Measurements from ENCODE around the gene HTD2. TPM values are rescaled to one million over a fixed set of nuclear protein-coding genes. Genes with fewer than 3 reads are reported as not detected.

HTD2 gene
- total RNA-seq, 1 experiment from 2014 or later, result 13.5 TPM

- Histone ChIP-seq H3K9me3 (ENCODE audit: control insufficient read depth in 1 of 2, insufficient read depth in 1 of 2, low read depth in 1 of 2, low read length in 2 of 2) (no peaks in the 10 kb centered on the region), H3K9ac (ENCODE audit: low read length) (no peak overlapping the region), H3K27me3 (ENCODE audit: insufficient read depth, low read length) (no peaks in the 10 kb centered on the region), H3K36me3 (ENCODE audit: control insufficient read depth in 1 of 2, insufficient read depth in 2 of 2, low read length in 2 of 2) (peaks cover 0 to 3% of the 10 kb centered on the region in 2 experiments; a peak in 2 of 4 replicates), H3K4me3 (replicated peaks in 1 of 2; ENCODE audit: low read depth in 1 of 2, low read length in 2 of 2) (no peak overlapping the region), H4K20me1 (ENCODE audit: insufficient read depth) (no peaks in the 10 kb centered on the region), H3K9me2 (ENCODE audit: insufficient read depth) (no peaks in the 10 kb centered on the region), H3K4me1 (ENCODE audit: control insufficient read depth in 1 of 2, insufficient read depth in 2 of 2, low read length in 2 of 2) (no peaks in the 10 kb centered on the region), H3K4me2 (ENCODE audit: low read length) (no peak overlapping the region), H3K79me2 (ENCODE audit: insufficient read depth, low read length) (no peaks in the 10 kb centered on the region), H2AFZ (ENCODE audit: low read depth, low read length, poor library complexity, severe bottlenecking) (no peak overlapping the region), H3K27ac (ENCODE audit: low read depth, low read length) (no peak overlapping the region)
- CTCF ChIA-PET, result no interaction called here
- no peak for DNase-seq (ENCODE audit: low read depth, low spot score)
- no peak for ATAC-seq
- intact Hi-C loops (cut with micrococcal nuclease), result no loop called here
- POLR2A ChIA-PET, result no interaction called here
- TF ChIP-seq JUND (IDR thresholded peaks at IDR 0.05) (no peak), ZBTB33 (IDR thresholded peaks at IDR 0.05; ENCODE audit: extremely low read depth, insufficient replicate concordance, low read length) (no peak), EGR1 (IDR thresholded peaks at IDR 0.05; ENCODE audit: low read depth) (no peak), CEBPB (IDR thresholded peaks at IDR 0.05; ENCODE audit: low read depth) (no peak), ELF1 (IDR thresholded peaks at IDR 0.05; ENCODE audit: borderline replicate concordance, low read depth) (no peak), CBX3 (IDR thresholded peaks at IDR 0.05; ENCODE audit: low read depth) (no peak), SRF (IDR thresholded peaks at IDR 0.05; ENCODE audit: low read depth) (no peak), EZH2 (IDR thresholded peaks at IDR 0.05) (no peak), SP1 (IDR thresholded peaks at IDR 0.05; ENCODE audit: low read depth) (no peak), FOSL1 (IDR thresholded peaks at IDR 0.05; ENCODE audit: low read depth) (no peak), RAD21 (IDR thresholded peaks at IDR 0.05; ENCODE audit: low read depth) (no peak), YY1 (IDR thresholded peaks at IDR 0.05; ENCODE audit: extremely low read depth, insufficient replicate concordance, low read depth, low read length) (no peak), TCF7L2 (IDR thresholded peaks at IDR 0.05; ENCODE audit: borderline replicate concordance, extremely low read depth, insufficient read depth, insufficient read length) (no peak), POLR2A (IDR thresholded peaks at IDR 0.05; ENCODE audit: borderline replicate concordance, extremely low read depth, insufficient read depth, insufficient read length) (no peak), POLR2AphosphoS5 (IDR thresholded peaks at IDR 0.05; ENCODE audit: low read depth, low read length) (no peak), MAX (IDR thresholded peaks at IDR 0.05) (no peak), ZFX (IDR thresholded peaks at IDR 0.05) (no peak)
- TF ChIP-seq, protein P1, sequence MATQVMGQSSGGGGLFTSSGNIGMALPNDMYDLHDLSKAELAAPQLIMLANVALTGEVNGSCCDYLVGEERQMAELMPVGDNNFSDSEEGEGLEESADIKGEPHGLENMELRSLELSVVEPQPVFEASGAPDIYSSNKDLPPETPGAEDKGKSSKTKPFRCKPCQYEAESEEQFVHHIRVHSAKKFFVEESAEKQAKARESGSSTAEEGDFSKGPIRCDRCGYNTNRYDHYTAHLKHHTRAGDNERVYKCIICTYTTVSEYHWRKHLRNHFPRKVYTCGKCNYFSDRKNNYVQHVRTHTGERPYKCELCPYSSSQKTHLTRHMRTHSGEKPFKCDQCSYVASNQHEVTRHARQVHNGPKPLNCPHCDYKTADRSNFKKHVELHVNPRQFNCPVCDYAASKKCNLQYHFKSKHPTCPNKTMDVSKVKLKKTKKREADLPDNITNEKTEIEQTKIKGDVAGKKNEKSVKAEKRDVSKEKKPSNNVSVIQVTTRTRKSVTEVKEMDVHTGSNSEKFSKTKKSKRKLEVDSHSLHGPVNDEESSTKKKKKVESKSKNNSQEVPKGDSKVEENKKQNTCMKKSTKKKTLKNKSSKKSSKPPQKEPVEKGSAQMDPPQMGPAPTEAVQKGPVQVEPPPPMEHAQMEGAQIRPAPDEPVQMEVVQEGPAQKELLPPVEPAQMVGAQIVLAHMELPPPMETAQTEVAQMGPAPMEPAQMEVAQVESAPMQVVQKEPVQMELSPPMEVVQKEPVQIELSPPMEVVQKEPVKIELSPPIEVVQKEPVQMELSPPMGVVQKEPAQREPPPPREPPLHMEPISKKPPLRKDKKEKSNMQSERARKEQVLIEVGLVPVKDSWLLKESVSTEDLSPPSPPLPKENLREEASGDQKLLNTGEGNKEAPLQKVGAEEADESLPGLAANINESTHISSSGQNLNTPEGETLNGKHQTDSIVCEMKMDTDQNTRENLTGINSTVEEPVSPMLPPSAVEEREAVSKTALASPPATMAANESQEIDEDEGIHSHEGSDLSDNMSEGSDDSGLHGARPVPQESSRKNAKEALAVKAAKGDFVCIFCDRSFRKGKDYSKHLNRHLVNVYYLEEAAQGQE (IDR thresholded peaks at IDR 0.05; ENCODE audit: low read depth), result no peak
- BruUV-seq (replicated peaks), result no TSS peak
- RAD21 ChIA-PET (ENCODE audit: low non-redundant PET in 1 of 2, low total read pairs in 2 of 2, uncharacterized antibody in 2 of 2, unreplicated experiment in 2 of 2), result no interaction called here
These were observed 19.0 kb upstream of the HTD2 start for GRCh38 chr3:58287354-58287753.
